Measurements from ENCODE around the gene SURF1.

The SURF1 gene

DNA sequence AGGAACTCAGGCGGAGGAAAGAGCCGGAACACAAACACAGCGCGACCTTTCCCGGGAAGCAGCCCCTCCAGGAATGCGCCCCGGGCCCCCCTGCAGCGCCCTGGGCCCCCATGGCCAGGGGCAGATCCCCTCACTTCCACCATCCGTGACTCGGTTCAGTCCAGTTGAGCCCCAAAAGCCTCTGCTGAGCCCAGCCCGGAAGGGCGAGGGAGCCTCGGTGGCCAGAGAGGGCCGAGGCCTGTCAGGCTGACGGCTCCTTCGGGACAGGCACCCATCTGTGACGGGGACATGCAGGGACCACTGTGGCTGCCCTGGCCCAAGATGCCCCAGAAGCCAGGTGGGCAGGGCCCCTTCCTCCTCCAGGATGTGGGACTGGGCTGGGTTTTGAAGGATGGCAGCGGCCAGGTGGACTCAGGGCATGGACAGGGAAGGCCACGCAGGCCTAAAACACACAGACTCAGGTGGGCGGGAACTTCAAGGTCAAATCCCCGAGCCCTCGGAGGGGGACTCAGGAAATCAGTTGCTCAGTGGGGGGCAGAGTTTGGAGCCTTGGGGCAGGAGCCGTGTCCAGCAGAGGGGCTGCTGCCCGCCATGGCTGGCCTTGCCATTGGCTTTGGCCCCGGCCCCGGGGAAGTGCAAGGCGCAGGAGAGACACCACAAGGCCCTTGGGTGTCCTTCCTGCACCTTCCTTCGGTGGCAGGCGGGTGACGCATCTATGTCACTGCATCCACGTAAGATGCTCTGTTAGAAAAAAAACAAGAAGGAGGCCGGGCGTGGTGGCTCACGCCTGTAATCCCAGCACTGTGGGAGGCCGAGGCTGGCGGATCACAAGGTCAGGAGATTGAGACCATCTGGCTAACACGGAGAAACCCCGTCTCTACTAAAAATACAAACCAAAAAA lies 51.6 kb downstream of the SURF1 start:
- no peaks in the 10 kb centered on the region for H3K36me3 ChIP-seq (replicated peaks)
- H3K27ac ChIP-seq: no peak overlapping the region
- no peak overlapping the region for H3K4me3 ChIP-seq (ENCODE audit: low read depth, low read length)
- in situ Hi-C loops (cut with HindIII; ENCODE audit: low pct_ligation_motif_present, low sequenced_read_pairs): no loop called here
- DNase-seq: no peak
- no peaks in the 10 kb centered on the region for H3K27me3 ChIP-seq (replicated peaks)
- no peak for TF ChIP-seq CTCF (IDR thresholded peaks at IDR 0.05; ENCODE audit: low read depth, low read length, missing control alignments)

DNA sequence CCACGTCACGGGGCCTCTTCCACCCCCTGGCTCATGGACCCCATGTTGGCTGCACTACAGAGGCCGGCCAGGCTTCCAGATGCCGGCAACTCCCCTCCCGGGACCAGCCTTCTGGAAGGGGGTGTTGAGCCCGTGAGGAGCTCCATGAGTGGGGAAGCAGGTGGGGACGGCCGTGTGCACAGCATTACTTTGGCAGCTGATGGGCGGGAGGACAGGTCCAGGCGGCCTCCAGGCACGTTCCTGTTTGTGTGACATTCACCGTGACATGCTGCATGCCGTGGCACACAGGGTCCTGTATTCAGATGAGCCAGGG lies 52.2 kb downstream of the SURF1 start:
- TF ChIP-seq CTCF (IDR thresholded peaks at IDR 0.05; ENCODE audit: low read depth, low read length, missing control alignments): no peak
- H3K36me3 ChIP-seq (replicated peaks): no peaks in the 10 kb centered on the region
- H3K27me3 ChIP-seq (replicated peaks): no peaks in the 10 kb centered on the region
- DNase-seq: no peak
- in situ Hi-C loops (cut with HindIII; ENCODE audit: low pct_ligation_motif_present, low sequenced_read_pairs): no loop called here
- no peak overlapping the region for H3K27ac ChIP-seq
- H3K4me3 ChIP-seq (ENCODE audit: low read depth, low read length): no peak overlapping the region

DNA sequence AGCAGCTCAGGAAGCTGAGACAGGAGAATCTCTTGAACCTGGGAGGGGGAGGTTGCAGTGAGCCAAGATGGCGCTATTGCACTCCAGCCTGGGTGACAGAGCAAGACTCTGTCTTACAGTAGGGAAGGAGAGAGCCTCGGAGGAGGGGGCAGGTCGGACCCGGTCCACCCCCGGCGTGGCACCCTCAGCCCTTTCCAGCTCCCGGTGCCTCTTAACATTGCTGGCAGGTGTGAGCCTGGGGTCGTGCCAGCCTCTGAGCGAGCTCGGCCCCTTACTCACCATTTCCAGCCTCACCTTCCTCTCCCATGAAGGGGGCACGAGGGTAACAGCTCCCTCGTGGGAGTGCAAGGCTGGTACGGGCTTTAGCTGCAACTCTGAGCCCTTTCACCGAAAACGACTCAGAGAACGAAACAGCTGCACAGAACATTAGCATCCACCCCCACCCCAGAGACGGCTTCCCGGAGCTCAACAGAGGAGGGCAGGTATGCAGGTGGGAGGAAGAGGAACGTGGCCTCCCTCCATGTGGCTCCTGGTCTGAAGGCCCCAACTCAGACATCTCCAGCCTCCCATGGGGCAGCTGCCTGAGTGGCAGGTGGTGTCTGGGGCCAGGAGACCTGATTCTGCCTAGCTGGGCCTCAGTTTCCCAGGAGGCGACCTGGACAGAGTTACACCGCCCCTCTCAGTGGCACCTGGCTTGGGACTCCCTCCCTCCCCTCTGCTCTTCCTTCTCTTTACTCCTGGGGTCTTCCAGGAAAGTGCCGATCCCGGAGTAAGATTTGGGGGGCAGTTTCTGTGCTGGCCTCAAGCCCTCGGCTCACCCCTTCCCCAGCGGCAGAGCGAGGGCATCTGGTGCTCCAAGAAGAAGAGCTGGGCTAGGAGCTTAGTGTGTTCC lies 52.8 kb downstream of the SURF1 start:
- H3K4me3 ChIP-seq (ENCODE audit: low read depth, low read length): no peak overlapping the region
- no peaks in the 10 kb centered on the region for H3K27me3 ChIP-seq (replicated peaks)
- in situ Hi-C loops (cut with HindIII; ENCODE audit: low pct_ligation_motif_present, low sequenced_read_pairs): no loop called here
- H3K27ac ChIP-seq: no peak overlapping the region
- no peak for TF ChIP-seq CTCF (IDR thresholded peaks at IDR 0.05; ENCODE audit: low read depth, low read length, missing control alignments)
- H3K36me3 ChIP-seq (replicated peaks): no peaks in the 10 kb centered on the region
- DNase-seq: no peak
